ENCODE data around the gene PACSIN1. TPM values are rescaled to one million over a fixed set of nuclear protein-coding genes. Genes with fewer than 3 reads are reported as not detected.

The PACSIN1 gene
- total RNA-seq, 1 experiment from 2014 or later = not detected

DNA sequence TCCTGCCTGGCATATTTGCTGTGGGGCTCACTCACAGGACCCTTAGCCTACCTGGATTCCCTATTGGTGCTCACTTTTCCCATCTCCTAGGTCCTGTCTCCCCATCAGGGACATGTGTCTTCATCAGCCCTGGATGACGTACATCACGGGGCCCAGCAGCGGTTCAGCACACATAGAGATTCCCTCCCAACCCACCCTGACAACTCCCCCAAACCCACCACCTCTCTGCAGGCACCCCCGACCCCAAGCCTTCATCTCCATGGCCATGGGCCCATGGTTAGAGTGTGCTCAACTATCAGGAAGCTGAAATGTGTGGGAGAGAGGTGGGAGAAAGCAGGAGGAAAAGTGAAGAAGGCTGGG, 115.7 kb downstream of the PACSIN1 start:
- H3K27me3 ChIP-seq = no peaks in the 10 kb centered on the region
- H3K4me1 ChIP-seq = no peaks in the 10 kb centered on the region
- H3K27ac ChIP-seq = no peak overlapping the region
- no peaks in the 10 kb centered on the region for H3K9me3 ChIP-seq (replicated peaks)
- no peak for DNase-seq
- no peaks in the 10 kb centered on the region for H3K36me3 ChIP-seq
- H3K4me3 ChIP-seq = no peak overlapping the region

DNA sequence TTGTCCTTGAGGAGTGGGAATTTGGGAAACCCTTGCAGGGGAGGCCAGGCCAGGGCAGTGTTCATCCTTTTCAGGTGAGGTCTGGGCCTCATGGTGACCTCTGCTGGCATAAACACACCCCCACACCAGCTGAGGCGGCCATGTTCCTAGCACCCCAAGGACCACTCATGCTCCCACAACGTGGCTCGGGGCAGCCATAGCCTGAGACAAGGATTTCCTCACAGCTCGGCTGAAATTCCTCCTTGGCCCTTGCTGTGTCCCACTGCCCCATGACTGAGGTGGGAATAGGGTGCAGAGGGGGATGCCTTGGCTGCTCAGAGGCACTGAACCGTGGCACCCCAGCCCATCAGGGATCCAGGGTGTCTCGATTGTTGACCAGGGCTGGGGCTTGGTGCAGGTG, 117.6 kb downstream of the PACSIN1 start:
- DNase-seq = no peak
- no peak overlapping the region for H3K4me3 ChIP-seq
- no peaks in the 10 kb centered on the region for H3K36me3 ChIP-seq

DNA sequence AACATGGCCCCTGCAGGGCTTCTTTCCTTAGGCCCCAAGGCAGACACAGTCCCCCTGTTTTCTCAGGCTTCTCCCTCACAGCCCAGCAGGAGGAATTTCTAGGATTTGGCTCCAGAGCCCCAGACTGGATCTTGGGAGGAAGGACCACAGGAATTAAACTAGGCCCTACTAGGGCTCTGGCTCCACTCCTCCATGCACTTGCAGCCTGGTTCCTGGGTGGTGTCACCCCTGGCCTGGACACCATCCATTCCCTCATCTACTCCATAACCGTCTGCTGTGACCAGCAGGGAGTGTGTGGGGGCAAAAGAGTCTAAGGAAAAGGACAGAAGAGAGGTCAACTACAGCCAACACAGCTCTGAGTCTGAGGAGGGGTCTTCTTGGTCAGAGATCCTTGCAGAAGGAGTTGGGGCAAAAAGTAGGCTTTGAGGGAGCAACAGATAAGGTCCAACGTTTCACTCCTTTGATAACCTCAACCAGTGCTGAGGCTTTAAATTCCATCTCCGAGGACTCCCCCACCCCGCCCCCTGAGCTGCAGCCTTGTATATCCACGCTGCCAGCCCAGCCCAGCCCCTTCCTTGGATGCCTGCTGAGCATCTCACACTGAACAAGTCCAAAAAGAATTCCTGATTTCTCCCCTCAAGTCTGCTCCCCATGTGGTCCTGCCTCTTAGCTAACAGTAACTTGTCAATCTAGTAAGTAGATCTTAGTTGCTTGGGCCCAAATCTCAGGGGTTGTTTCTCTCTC, 118.2 kb downstream of the PACSIN1 start:
- no peaks in the 10 kb centered on the region for H3K9me3 ChIP-seq (replicated peaks)
- no peak for DNase-seq
- no peaks in the 10 kb centered on the region for H3K27me3 ChIP-seq
- no peaks in the 10 kb centered on the region for H3K4me1 ChIP-seq
- H3K27ac ChIP-seq = no peak overlapping the region
- H3K4me3 ChIP-seq = no peak overlapping the region
- no peaks in the 10 kb centered on the region for H3K36me3 ChIP-seq

More for the DNA sequence above, 117.6 kb downstream of the PACSIN1 start:
- Histone ChIP-seq H3K27ac (no peak overlapping the region), H3K27me3 (no peaks in the 10 kb centered on the region), H3K9me3 (replicated peaks) (no peaks in the 10 kb centered on the region), H3K4me1 (no peaks in the 10 kb centered on the region)

DNA sequence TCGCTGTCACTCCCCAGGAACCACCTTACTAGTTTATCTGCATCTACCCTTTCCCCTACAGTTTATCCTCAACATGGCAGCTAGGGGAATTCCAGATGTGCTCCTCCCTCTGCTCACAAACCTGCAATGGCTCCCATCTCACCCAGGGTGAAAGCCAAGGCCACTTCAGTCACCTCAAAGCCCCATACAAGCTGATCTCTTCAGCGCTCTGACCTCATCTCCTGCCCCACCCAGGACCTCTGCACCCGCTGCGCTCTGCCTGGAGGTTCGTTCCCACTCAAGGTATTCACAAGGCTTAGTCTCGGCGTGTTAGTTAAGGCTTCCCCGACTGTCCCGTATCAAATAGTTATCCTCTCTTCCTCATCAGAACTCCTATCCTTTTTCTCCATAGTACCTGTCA, 118.8 kb downstream of the PACSIN1 start:
- Histone ChIP-seq H3K4me3 (no peak overlapping the region), H3K27me3 (no peaks in the 10 kb centered on the region), H3K27ac (no peak overlapping the region), H3K36me3 (no peaks in the 10 kb centered on the region; the same call in 1 of the 2 replicates), H3K9me3 (replicated peaks) (no peaks in the 10 kb centered on the region), H3K4me1 (no peaks in the 10 kb centered on the region)
- DNase-seq = no peak

Other genes starting within 250 kb of the PACSIN1 start
- 126 and 129 TPM in 2 replicates for gene HMGA1, start 229.2 kb upstream of the PACSIN1 start, total RNA-seq (2014; rRNA removed; shearing (Covaris generic))
- gene SMIM29, start 217.1 kb upstream of the PACSIN1 start, total RNA-seq (2014; rRNA removed; shearing (Covaris generic)) = 3.1 and 3.2 TPM in 2 replicates
- 13.2 and 14.1 TPM in 2 replicates for gene NUDT3, start 73.4 kb upstream of the PACSIN1 start, total RNA-seq (2014; rRNA removed; shearing (Covaris generic))
- 2,129 and 2,719 TPM in 2 replicates for gene RPS10, start 40.0 kb upstream of the PACSIN1 start, total RNA-seq (2014; rRNA removed; shearing (Covaris generic))
- gene SPDEF, start 90.3 kb downstream of the PACSIN1 start, total RNA-seq (2014; rRNA removed; shearing (Covaris generic)) = not detected in 2 replicates
- 41.4 and 43.3 TPM in 2 replicates for gene ILRUN, start 230.7 kb downstream of the PACSIN1 start, total RNA-seq (2014; rRNA removed; shearing (Covaris generic))